HG03442 (cell line): ENCODE results near the gene RAB34.

Source experiments
- ATAC-seq: cut with Tn5 transposase; IDR thresholded peaks from one replicate; pipeline ENCODE4 v1.9.1; 2021; ENCODE audit warnings: mild to moderate bottlenecking, moderate library complexity; ENCODE audit not compliant: unreplicated experiment

The RAB34 gene

DNA sequence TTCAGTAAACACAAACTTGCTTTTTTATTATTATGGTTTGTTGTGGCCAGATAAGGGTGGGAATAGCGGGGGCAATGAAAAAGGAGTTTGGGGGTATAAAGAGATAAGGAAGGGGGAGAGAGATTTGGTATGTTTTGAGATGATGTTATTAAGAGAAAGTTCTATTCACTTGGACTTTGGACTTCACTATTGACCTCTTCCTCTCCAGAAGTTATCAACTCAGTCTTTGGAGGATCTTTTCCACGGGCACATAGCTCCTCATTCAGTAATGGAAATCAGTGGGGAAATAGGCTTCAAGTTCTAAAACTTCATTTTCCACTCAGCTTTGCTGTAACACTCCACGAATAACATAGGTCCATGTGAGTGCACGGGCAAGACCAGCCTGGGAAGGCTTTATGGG, 29.2 kb downstream of the RAB34 start:
- ATAC-seq, result no peak

DNA sequence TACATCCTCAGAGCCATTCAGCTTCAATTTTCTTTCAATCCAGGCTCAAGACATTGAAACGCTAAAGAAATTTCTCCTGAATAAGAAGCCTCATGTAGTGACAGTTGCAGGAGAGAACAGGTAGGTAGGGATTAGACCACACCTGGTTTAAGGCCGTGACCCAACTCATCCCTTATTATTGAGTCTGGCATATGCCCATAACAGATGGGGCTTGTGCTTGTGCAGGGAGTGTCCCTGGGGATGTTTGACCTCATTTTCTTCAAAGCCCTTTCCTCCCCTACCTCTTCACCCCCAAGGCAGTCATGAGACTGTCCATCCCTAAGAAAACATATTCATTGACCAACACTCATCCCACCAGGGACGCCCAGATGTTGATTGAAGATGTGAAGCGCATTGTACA, 31.4 kb downstream of the RAB34 start:
- ATAC-seq, result no peak

DNA sequence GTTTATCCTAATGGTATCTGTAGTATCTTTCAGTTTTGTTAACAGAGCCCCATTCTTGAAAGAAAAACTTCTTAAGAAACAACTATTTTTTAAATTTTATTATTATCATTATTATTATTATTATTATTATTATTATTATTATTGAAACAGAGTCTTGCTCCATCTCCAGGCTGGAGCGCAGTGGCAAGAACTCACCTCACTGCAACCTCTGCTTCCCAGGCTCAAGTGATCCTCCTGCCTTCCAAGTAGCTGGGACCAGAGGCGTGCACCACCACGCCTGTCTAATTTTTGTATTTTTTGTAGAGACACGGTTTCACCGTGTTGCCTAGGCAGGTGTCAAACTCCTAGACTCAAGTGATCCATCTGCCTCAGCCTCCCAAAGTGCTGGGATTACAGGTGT, 32.3 kb downstream of the RAB34 start:
- no peak for ATAC-seq

DNA sequence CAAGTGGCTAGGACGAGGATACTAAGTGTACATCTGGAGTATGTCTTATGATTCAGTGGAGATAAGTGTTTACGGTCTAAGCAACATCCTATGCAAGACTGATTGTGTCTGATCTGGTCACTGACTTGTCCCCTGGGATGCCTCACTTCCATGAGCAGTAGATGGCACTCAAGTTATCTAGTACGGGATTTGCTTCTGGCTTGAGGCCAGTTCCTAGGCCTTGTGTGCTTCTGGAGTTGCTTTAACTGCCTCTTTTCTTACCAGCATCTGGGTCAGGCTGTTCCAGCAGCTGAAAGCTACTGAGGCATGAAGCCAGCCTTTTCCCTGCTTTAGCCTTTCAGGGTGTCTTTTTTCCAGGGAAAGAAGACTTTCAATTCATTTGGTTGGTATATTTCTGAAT, 32.7 kb downstream of the RAB34 start:
- ATAC-seq, result no peak

DNA sequence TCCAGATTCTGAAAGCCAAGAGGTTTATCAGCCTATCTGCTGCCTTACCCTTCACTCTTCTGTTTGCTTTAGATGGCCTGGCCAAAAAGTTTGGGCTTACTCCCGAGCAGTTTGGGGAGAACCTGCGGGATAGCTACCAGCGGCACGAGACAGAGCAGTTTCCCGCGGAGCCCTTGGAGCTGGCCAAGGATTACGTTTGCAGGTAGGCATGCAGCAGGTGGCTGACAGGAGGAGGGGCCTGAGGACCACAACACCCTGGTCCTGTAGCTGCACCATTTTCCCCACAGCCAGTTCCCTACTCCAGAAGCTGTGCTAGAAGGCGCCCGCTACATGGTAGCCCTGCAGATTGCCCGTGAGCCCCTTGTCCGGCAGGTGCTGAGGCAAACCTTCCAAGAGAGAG, 35.0 kb downstream of the RAB34 start:
- no peak for ATAC-seq

DNA sequence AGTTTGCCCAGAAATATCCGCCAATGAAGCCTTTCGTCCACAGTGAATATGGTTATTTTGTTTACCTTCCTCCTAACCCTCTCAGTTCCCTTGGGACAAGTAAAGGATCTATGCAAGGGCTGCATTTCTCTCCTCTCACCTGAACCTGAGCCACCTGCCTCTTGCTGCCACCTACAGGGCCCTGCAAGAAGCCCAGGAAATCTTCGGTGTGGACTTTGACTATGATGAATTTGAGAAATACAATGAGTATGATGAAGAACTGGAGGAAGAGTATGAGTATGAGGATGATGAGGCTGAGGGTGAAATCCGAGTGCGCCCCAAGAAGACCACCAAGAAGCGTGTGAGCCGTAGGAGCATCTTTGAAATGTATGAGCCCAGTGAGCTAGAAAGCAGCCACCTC, 41.7 kb downstream of the RAB34 start:
- no peak for ATAC-seq

DNA sequence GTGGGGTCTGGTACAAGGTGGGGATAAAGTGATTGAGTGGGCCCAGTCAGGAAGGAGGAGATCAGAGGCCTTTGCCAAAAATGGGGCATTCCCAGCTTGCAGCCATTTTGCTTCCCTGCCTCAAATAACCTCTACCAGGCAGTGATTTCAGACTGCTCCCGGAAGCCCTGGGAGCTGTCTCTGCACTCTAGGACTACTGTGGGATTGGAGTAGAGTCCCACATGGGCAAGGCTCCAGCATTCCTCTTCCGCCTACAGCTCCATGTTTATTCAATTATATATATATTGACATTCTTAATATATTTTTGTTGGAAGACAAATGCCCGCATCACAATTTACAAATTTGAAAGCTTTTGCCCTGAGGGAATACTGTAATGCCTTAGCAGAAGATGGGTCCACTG, 42.2 kb downstream of the RAB34 start:
- no peak for ATAC-seq

DNA sequence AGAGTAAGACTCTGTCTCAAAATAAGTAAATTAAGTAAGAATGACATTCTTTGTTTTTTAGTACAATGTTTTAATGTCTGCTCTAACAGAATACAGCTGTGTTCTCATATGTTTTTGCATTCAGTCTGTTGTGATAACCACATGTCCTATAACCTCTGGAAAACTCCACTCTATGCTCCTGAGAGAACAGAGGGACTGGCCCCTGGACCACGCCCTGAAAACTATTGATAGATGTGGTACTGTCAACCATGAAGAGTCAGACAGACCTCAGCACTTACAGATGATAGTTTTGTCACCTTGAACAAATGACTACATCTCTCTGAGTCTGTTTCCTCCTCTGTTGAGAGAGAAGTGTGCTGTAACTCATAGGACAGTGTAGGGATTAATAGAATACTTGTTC, 47.8 kb downstream of the RAB34 start:
- ATAC-seq, result no peak

DNA sequence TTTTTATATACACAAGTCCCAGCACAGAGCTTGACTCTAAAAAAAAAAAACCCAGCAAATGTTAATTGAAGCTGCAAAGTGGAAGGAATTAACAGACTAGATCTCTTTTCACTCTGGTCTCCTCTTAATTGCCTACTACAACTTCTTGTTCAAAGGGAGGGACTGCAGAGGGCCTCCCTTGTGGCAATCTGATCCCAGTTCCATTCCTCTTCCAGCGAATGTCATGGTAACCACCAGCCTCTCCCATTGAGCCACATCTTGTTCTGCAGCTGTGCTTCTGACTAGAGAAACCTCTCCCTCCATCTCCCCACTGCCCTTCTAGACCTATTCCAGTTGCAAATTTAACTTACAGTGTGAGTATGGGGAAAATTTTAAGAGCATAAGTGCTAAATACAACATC, 49.8 kb downstream of the RAB34 start:
- ATAC-seq, result no peak

DNA sequence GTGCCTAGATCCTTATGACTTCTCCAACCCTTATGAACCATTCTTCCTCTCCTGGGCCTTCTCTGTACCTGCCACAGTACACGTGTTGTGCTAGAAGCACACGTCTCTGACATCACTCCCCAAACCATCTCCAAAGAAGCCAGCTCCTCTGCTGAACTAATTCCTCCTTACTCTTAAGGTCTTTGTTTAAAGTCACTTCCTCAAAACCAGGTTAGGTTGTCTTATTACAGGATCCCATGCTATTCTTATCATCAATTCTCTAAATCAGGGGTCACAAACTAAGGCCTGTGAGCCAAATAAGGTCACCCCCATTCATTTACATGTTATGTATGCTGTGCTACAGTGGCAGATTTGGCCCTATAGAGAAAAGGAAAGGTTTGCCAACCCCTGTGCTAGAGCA, 51.7 kb downstream of the RAB34 start:
- ATAC-seq, result no peak
